HG03066 (cell line): ENCODE data around the gene ZNF428.

ENCODE experiments used
- ATAC-seq: cut with Tn5 transposase; IDR thresholded peaks from one replicate; pipeline ENCODE4 v1.9.1; 2021; ENCODE audit warnings: low read depth; ENCODE audit not compliant: unreplicated experiment

The ZNF428 gene

DNA sequence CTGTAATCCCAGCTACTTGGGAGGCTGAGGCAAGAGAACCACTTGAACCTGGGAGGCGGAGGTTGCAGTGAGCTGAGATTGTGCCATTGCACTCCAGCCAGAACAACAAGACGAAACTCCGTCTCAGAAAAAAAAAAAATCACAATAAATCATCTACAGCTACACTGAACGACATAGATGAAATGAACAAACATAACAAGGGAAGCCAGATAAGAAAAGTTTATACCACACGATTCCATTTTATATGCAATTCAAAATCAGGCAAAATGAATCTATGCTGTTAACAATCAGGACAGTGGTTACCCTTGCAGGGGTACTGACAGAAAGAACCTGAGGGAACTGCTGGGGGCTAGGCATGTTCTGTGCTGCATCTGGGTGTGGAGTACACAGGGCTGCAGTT, 49.8 kb downstream of the ZNF428 start:
- no peak for ATAC-seq

DNA sequence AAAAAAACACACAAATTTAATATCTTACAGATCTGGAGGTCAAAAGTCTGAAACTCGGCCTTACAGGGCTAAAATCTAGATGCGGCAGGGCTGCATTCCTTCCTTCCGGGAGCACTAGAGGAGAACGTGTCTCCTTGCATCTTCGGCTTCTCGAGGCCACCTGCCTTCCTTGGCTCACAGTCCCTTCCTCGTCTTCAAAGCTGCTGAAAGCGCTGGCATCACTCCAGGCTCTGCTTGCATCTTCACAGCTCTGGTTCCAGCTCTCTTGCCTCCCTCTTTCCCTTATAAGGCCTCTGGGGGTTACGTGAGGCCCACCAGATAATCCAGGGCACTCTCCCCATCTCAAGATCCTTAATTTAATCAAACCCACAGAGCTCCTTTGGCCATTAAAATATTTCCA, 54.6 kb downstream of the ZNF428 start:
- ATAC-seq: no peak

DNA sequence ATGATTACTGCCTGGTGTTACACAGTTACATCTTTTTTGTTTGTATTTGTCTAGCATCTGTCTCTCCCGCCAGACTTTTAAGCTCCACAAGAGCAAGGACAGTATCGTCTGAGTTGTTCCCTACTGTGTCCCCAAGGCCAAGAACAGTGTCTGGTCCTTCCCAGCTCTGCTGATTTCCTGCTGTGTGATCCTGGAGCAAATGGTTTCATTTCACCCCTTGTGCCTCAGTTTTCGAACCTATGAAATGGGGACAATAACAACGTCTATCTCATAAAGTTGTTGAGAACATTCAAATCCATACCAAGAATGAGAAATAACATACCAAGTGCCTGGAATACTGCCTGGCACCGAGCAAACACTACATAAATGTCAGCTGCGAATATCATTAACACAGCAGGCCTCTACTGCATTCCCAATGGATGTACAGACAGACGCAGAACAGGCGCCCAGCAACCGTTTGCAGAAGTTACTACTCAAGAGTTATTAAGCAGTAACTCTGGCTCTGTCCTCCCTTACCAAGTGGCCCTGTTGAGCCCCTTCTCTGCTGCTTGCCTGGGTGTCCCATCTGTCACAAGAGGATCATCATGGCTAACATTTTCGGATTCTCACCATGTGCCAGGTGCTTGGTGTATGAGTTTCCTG, 55.5 kb downstream of the ZNF428 start:
- no peak for ATAC-seq

DNA sequence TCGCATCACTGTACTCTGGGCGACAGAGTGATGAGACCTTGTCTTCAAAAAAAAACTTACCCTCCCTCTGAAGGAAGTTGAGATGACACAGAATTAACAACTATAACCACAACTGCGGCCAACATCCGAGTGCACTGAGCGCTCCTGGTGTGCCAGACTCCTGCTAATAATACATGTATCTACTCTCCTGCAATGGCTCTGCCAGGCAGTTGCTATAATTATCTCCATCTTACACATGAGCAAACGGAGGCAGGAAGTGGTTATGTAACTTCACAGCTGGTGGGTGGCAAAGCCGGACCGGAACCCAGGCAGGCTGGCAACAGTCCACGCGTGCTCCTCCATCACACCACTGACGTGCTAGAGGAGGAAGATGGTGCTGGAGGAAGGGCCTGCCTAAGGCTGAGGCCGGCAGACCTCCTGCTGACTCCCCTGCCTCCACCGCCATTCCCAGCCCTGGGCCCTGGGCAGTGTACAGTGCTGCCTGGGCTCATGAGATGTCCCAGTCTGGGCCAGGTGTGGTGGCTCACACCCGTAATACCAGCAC, 56.7 kb downstream of the ZNF428 start:
- ATAC-seq: no peak

DNA sequence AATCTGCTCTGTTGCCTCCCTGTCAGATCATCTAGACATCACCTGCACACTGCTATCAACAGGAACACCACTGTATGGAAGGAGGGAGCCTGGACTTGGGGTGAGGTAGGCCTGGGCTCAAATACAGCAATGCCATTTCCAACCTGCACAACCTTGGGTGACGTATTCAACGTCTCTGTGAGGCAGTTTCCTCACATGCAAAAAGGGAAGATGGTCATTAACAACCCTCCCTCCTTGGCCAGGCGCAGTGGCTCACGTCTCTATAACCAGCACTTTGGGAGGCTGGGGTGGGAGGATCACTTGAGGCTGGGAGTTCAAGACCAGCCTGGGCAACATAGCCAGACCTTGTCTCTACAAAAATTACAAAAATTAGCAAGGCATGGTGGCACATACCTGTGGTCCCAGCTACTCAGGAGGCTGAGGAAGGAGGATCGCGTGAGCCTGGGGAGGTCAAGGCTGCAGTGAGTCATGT, 57.2 kb downstream of the ZNF428 start:
- no peak for ATAC-seq

DNA sequence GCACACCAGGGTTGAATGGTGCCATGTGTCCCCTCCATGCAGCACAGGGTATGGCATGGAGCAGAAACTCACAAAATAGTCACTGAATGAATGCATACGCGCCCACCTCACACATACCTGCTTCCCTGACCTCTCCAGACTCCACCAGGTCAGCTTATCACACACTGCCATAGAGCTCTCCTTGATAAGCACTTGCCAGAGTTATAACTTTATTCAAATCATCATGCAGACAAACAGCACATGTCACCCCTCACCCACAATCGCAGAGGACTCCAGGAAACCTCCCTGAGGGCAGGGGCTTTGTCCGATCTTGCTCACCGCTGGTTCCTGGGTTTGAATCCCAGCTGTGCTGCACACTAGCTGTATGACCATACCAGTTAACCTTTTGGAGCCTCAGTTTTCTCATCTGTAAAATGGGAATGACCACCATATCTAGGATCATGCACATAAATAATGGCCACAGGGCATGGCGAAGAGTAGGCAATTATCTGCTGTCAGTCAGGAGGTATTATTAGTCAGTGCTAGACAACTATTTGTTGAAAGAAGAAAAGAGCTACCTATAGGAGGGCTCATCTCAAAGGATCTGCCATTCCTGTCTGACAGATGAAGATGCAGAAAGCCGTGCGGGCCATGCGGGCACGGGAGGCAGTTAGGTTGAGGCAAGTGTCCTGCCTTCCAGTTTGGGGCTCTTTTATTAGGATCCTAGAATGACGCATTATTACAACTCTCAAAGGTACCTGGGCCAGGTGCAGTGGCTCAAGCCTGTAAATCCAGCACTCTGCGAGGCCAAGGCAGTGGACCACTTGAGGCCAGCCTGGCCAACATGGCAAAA, 58.1 kb downstream of the ZNF428 start:
- ATAC-seq: no peak

DNA sequence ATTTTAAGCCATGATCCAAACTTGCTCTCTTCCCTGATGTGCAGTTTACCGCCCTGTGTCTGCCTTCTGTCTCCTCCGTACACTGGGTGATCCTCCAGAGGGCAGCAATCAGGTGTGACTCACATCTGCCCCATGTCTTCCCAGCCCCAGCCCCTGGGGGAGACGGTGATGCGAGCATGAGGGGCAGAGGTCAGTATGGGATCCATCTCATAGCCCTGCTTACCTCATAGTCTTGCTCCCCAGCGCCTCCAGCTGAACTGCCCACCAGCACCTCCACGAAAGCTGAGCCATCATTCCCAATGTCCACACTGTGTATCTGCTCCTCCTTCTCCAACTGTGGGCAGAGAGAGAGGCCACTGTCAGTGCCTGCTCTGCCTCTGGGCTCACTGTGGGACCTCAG, 58.7 kb downstream of the ZNF428 start:
- no peak for ATAC-seq
